Measurements from ENCODE around the gene EPB41L5.

Gene EPB41L5

DNA sequence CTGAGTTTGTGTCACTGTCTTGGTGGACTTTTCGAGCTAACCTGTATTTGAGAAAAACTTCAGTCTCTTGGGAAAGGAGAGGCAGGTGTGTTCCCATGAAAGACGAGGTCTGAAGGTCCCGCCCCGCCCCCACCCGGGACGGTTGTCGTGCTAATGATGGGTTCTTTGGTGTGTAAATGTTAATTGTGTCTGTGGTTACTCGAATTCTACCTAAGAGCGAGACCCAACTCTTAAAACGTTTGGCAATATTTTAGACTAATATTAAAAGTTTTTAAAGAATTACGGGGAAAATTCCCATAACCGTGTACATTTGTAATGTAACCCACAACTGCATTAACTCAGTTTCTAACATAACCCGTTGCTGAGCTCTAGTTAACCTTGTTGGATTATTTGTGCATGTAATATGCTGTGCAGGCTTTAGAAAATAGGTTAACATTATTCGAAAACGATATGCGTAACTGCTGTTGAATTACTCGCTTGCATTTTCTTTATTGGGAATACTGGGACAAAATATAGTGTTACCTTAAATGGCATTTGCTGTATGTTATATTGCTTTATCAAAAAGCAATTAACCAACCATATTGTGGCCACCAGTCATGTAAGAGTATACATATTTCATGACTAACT lies 833 bp downstream of the EPB41L5 start:
- no peak for DNase-seq (ENCODE audit: extremely low read depth, insufficient read length)
- no peaks in the 10 kb centered on the region for H3K27me3 ChIP-seq (replicated peaks; ENCODE audit: control insufficient read depth, insufficient read depth, low read length)
- TF ChIP-seq, protein P1, sequence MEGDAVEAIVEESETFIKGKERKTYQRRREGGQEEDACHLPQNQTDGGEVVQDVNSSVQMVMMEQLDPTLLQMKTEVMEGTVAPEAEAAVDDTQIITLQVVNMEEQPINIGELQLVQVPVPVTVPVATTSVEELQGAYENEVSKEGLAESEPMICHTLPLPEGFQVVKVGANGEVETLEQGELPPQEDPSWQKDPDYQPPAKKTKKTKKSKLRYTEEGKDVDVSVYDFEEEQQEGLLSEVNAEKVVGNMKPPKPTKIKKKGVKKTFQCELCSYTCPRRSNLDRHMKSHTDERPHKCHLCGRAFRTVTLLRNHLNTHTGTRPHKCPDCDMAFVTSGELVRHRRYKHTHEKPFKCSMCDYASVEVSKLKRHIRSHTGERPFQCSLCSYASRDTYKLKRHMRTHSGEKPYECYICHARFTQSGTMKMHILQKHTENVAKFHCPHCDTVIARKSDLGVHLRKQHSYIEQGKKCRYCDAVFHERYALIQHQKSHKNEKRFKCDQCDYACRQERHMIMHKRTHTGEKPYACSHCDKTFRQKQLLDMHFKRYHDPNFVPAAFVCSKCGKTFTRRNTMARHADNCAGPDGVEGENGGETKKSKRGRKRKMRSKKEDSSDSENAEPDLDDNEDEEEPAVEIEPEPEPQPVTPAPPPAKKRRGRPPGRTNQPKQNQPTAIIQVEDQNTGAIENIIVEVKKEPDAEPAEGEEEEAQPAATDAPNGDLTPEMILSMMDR (IDR thresholded peaks at IDR 0.05; ENCODE audit: insufficient read depth, low read length, poor library complexity, severe bottlenecking): no peak
- H3K4me3 ChIP-seq (replicated peaks; ENCODE audit: low read depth, low read length): peak overlapping the region; percentile 78
- no peaks in the 10 kb centered on the region for H3K36me3 ChIP-seq (ENCODE audit: control insufficient read depth, insufficient read depth, low read length)

DNA sequence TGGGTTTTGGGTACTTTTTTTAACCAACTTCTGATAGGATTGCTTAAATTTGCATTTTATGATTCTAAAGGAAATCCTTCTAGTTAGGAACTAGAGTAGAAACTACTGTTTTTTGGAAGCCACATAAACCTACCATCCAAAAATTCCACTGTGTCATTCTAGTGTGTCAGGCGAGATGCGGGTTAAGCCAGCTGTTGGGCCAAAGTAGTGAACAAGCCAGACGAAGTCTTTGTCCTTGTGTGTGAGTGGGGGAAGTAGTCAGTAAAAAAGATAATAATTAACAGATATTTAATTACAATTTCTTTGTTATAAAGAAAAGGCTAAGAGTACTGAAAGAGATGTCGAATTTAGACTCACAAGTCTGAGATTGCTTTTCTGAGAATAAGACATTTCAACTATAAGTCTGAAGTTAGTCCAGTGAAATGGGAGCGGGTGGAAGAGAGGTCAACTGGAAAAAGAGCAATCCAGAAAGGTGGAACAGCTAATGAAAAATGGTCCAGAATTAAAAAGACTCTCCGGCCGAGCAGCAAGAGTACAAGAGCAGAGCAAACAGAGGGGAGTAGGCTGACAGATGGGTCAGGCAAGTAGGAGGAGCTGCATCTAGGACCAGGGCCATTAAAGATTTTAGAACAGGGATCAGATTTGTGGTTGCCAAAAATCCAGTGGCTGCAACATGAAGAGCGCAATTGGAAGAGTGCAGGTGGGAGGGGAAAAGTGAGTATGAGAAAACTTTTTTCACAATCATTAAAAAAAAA lies 1.5 kb downstream of the EPB41L5 start:
- TF ChIP-seq, protein P1 (IDR thresholded peaks at IDR 0.05; ENCODE audit: insufficient read depth, low read length, poor library complexity, severe bottlenecking): no peak
- Histone ChIP-seq H3K36me3 (ENCODE audit: control insufficient read depth, insufficient read depth, low read length) (no peaks in the 10 kb centered on the region), H3K27me3 (replicated peaks; ENCODE audit: control insufficient read depth, insufficient read depth, low read length) (no peaks in the 10 kb centered on the region), H3K4me3 (replicated peaks; ENCODE audit: low read depth, low read length) (no peak overlapping the region)
- DNase-seq (ENCODE audit: extremely low read depth, insufficient read length): no peak

- no peak for DNase-seq (ENCODE audit: extremely low read depth, insufficient read length)
- TF ChIP-seq, protein P1 (IDR thresholded peaks at IDR 0.05; ENCODE audit: insufficient read depth, low read length, poor library complexity, severe bottlenecking): no peak
- Histone ChIP-seq H3K27me3 (replicated peaks; ENCODE audit: control insufficient read depth, insufficient read depth, low read length) (no peaks in the 10 kb centered on the region), H3K4me3 (replicated peaks; ENCODE audit: low read depth, low read length) (no peak overlapping the region), H3K36me3 (ENCODE audit: control insufficient read depth, insufficient read depth, low read length) (no peaks in the 10 kb centered on the region)
Measured at GRCh38 chr2:120016800-120017199, 3.9 kb downstream of the EPB41L5 start.

DNA sequence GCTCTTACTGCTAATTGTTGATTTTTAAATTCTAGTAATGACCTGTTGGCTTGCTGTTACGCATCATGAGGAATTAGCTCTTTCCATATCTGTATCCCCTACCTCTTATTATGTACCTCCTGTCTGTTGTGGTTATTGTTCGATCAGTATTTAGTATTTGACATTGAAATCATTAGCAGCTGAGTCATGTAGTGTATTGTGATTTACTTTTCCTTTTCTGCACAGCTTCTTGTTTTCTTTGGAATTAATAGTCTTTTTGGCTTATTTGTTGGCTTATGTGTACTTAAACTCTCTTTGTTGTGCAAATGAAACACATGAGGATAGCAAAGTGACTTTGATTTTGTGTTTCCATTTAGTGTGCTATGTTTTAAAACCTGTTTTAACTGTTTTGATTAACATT lies 4.3 kb downstream of the EPB41L5 start:
- DNase-seq (ENCODE audit: extremely low read depth, insufficient read length): no peak
- Histone ChIP-seq H3K27me3 (replicated peaks; ENCODE audit: control insufficient read depth, insufficient read depth, low read length) (no peaks in the 10 kb centered on the region), H3K4me3 (replicated peaks; ENCODE audit: low read depth, low read length) (no peak overlapping the region), H3K36me3 (ENCODE audit: control insufficient read depth, insufficient read depth, low read length) (no peaks in the 10 kb centered on the region)
- TF ChIP-seq, protein P1 (IDR thresholded peaks at IDR 0.05; ENCODE audit: insufficient read depth, low read length, poor library complexity, severe bottlenecking): no peak

GRCh38 chr2:120018549-120018948 lies 5.7 kb downstream of the EPB41L5 start:
- Histone ChIP-seq H3K27me3 (replicated peaks; ENCODE audit: control insufficient read depth, insufficient read depth, low read length) (no peaks in the 10 kb centered on the region), H3K4me3 (replicated peaks; ENCODE audit: low read depth, low read length) (no peak overlapping the region), H3K36me3 (ENCODE audit: control insufficient read depth, insufficient read depth, low read length) (no peaks in the 10 kb centered on the region)
- TF ChIP-seq, protein P1 (IDR thresholded peaks at IDR 0.05; ENCODE audit: insufficient read depth, low read length, poor library complexity, severe bottlenecking): no peak
- no peak for DNase-seq (ENCODE audit: extremely low read depth, insufficient read length)
